Heart left ventricle (tissue), 16 donors: Measurements from ENCODE around the gene ITPK1. TPM values are rescaled to one million over a fixed set of nuclear protein-coding genes. Genes with fewer than 3 reads are reported as not detected.
A peak's percentile ranks its signal among the peaks of the same experiment; 100 is the strongest.

Experiments
- ATAC-seq, 4 donors: fragments of 200-7000 bp; cut with Tn5 transposase; one replicate each; pipeline ENCODE4 v1.9.1; 2020 to 2022; ENCODE audit warnings: moderate library complexity in 4 of 4, mild to moderate bottlenecking in 3 of 4, moderate number of reproducible peaks in 1 of 4
- DNase-seq, 5 donors: peaks; one replicate each; pipeline ENCODE4 v3.0.0-alpha.2; 2020
- H3K27ac ChIP-seq, 12 donors: fragments of 200-600 bp; sonication (generic) in 4 of 12; one replicate each; pipeline versions ENCODE4 v1.5.0 to v1.8.0; 2016 to 2022; ENCODE audit warnings: mild to moderate bottlenecking in 2 of 12
- H3K27me3 ChIP-seq, 9 donors: fragments of 200-600 bp; sonication (generic) in 2 of 9; one replicate each; pipeline versions ENCODE4 v1.5.1 to v1.8.0; 2016 to 2022; ENCODE audit warnings: mild to moderate bottlenecking in 3 of 9
- H3K36me3 ChIP-seq, 9 donors: fragments of 200-600 bp; sonication (generic) in 2 of 9; one replicate each; pipeline versions ENCODE4 v1.5.0 to v1.8.0; 2018 to 2022; ENCODE audit warnings: mild to moderate bottlenecking in 2 of 9
- H3K4me1 ChIP-seq, 12 donors: fragments of 200-600 bp; sonication (generic) in 4 of 12; one replicate each; pipeline versions ENCODE4 v1.5.0 to v1.8.0; 2016 to 2022; ENCODE audit warnings: mild to moderate bottlenecking in 3 of 12
- H3K4me3 ChIP-seq, 12 donors: fragments of 200-600 bp; sonication (generic) in 4 of 12; one replicate each; pipeline versions ENCODE4 v1.5.0 to v1.8.0; 2017 to 2022; ENCODE audit warnings: mild to moderate bottlenecking in 9 of 12, moderate library complexity in 4 of 12
- H3K9me3 ChIP-seq, 12 donors: fragments of 200-600 bp; sonication (generic) in 4 of 12; one replicate each; pipeline versions ENCODE4 v1.5.0 to v1.8.0; 2016 to 2022; ENCODE audit warnings: mild to moderate bottlenecking in 1 of 12
- POLR2A ChIP-seq, 2 donors: fragments of 450-650 bp; IDR thresholded peaks; one replicate each; pipeline ENCODE4 v1.6.1; 2017; ENCODE audit warnings: antibody characterized with exemption in 2 of 2, mild to moderate bottlenecking in 2 of 2, moderate library complexity in 2 of 2
- WGBS, 4 donors: extraction: QIAGEN DNeasy Blood & Tissue Kit in 2 of 4; methylation state at CpG; one replicate each; pipeline versions ENCODE4 v1.1.5 to v1.1.7; 2013 to 2018; 5-methylcytosine and 5-hydroxymethylcytosine counted together
- intact Hi-C, 10 donors: fragments of 100-400 bp; cut with DNase I; formaldehyde crosslinking; loops; one replicate each; pipeline versions ENCODE4 v1.11.1 to v1.14.2; 2022
- polyA plus RNA-seq, 2 donors: library from polyadenylated mRNA; stranded (reverse); fragments of 200-250 nt; gene quantifications; one replicate each; pipeline ENCODE4 v1.2.3, GENCODE V29; 2013
- total RNA-seq, 9 donors: library from RNA; depleted of rRNA in 2 of 9; stranded (reverse); fragments of >200 nt in 2 of 9; fragmentation: NEBNext Ultra II Directional in 3 of 9; extraction: Animal tissue kit (Norgen Biotek cat#: 25700) in 3 of 9; gene quantifications; one replicate each; pipeline versions ENCODE4 v1.1.0 to v1.2.4, GENCODE V29; 2016 to 2023
- TF ChIP-seq, protein P1 (sequence below), 12 donors: fragments of 200-600 bp; sonication (generic) in 4 of 12; IDR thresholded peaks; one replicate each; pipeline versions ENCODE4 v1.5.0 to v1.8.0; 2018 to 2022; ENCODE audit warnings: antibody characterized with exemption in 12 of 12, mild to moderate bottlenecking in 5 of 12
- donor health status: ischemic (EF 13 %, LVEDD 7.1; RV severe dilation, severe dysfunction).
- donor health status: healthy with polysubstance abuse.
- donor health status: DM: no; HTN: yes; CAD: no.
- donor health status: DM: no; HTN: no; CAD: no.
- donor health status: ischemic (EF 25% LVEDD 6.9; RV normal size, moderate dysfunction).
- donor health status: ischemic (EF 25% LVEDD 5.7; RV mildly dilated, moderate dysfunction).
- donor health status: healthy.
- donor health status: DM: yes; HTN: yes; CAD: no.
- donor health status: ischemic (EF 35%, LVEDD 5.7; RV mildly dilated, moderate dysfunction).
- donor health status: nonischemic (EF 11% LVEDD 7.7; RV severe dilation, severe dysfunction).
- donor health status: DM: yes; HTN: yes; CAD: no.
- donor health status: PGD.
- donor health status: ischemic (EF 29% LVEDD 5.4; RV normal size, mild dysfunction).
- donor health status: nonischemic (EF 23%, LVEDD 6.1; RV moderate dilation, normal function).

ITPK1 gene
- total and polyA plus RNA-seq, 11 donors = 44.5 to 158 (median 91.0) TPM

DNA sequence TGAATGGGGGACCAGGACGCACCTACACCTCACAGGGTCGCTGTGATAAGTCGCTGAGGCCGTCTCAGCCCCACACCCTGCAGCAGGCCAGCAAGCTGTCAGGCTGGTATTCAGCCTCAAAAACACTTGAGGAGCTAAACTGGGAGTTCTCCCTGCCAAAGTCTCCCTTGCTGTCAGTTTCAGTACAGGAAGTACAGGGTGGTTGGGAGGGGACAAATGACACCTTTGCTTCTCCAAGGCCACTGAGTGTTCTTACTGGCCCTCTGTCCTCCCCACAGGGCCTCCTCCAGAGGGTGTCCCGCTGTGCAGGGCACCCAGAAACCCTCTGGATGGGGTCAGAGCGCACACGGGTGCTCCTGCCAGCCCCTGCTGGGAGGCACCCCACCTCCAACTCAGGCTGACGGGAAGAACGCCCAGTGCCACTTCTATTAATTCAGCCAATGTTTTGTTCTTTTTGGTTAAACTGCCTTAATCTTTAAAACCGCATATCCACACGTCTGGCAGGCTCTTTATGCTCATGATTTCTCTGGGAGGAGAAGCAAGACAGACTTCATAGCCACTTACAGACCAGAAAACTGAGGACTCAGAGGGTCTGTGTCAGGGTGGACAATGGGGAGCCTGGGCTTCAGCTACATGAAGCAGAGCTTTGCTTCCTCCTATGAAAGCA, 75.9 kb downstream of the ITPK1 start:
- H3K9me3 ChIP-seq = no peaks in the 10 kb centered on the region
- intact Hi-C loops = loop anchor here in 5 of 10 donors (5.0 to 10.0 kb wide), 9 partner anchors 52 to 98 kb away; partner anchors contain the start of gene ITPK1 (in 1 of the 5)
- peaks cover 6 to 94% (median 74%) of the 10 kb centered on the region in 12 donors for H3K4me1 ChIP-seq
- no peak overlapping the region for H3K4me3 ChIP-seq
- ATAC-seq (peak; percentile 45 to 66 (median 54)), DNase-seq (peak in 2 of 5 donors; percentile 66 to 71)
- no peaks in the 10 kb centered on the region for H3K36me3 ChIP-seq
- H3K27me3 ChIP-seq = no peaks in the 10 kb centered on the region
- 46 to 63% (median 49%) methylated on average over 10 to 11 of the region's 11 CpGs for WGBS, 4 donors
- TF ChIP-seq, protein P1, sequence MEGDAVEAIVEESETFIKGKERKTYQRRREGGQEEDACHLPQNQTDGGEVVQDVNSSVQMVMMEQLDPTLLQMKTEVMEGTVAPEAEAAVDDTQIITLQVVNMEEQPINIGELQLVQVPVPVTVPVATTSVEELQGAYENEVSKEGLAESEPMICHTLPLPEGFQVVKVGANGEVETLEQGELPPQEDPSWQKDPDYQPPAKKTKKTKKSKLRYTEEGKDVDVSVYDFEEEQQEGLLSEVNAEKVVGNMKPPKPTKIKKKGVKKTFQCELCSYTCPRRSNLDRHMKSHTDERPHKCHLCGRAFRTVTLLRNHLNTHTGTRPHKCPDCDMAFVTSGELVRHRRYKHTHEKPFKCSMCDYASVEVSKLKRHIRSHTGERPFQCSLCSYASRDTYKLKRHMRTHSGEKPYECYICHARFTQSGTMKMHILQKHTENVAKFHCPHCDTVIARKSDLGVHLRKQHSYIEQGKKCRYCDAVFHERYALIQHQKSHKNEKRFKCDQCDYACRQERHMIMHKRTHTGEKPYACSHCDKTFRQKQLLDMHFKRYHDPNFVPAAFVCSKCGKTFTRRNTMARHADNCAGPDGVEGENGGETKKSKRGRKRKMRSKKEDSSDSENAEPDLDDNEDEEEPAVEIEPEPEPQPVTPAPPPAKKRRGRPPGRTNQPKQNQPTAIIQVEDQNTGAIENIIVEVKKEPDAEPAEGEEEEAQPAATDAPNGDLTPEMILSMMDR (IDR thresholded peaks at IDR 0.05) = no peak
- TF ChIP-seq POLR2A (IDR thresholded peaks at IDR 0.05) = no peak
- peak overlapping the region; percentile 79 to 96 (median 88) for H3K27ac ChIP-seq

DNA sequence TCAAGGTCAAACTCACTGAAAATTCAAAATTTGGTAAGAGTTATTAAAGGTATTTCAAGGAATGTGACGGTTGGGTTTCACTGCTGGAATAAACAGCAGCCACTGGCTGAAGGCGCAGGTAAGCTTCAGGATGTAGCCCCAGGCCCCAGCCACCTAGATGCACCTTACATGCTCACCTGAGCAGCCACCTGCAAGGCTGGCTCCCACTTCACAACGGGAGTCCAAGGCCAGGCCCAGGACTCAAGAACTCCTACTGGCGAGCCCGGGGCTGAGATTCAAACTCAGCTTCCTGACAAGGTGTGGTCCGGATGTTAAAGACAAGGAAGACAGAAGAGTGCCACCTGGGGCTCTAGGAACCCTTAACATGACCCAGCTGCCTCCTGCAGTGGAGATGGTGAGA, 78.4 kb downstream of the ITPK1 start:
- Histone ChIP-seq H3K27ac (peak overlapping the region in 11 of 12 donors; percentile 55 to 90 (median 72)), H3K27me3 (no peaks in the 10 kb centered on the region), H3K9me3 (no peaks in the 10 kb centered on the region), H3K36me3 (no peaks in the 10 kb centered on the region), H3K4me1 (peaks cover 9 to 94% (median 70%) of the 10 kb centered on the region in 12 donors), H3K4me3 (no peak overlapping the region)
- ATAC-seq = no peak
- intact Hi-C loops = loop anchor here in 3 of 10 donors (5.0 to 10.0 kb wide), 4 partner anchors 65 to 100 kb away; partner anchors contain the start of gene ITPK1 (in 1 of the 3)
- no peak for DNase-seq
- no peak for TF ChIP-seq POLR2A (IDR thresholded peaks at IDR 0.05)
- TF ChIP-seq, protein P1 (IDR thresholded peaks at IDR 0.05) = no peak
- WGBS, 4 donors = 73 to 81% (median 76%) methylated on average over 6 of the region's 6 CpGs

DNA sequence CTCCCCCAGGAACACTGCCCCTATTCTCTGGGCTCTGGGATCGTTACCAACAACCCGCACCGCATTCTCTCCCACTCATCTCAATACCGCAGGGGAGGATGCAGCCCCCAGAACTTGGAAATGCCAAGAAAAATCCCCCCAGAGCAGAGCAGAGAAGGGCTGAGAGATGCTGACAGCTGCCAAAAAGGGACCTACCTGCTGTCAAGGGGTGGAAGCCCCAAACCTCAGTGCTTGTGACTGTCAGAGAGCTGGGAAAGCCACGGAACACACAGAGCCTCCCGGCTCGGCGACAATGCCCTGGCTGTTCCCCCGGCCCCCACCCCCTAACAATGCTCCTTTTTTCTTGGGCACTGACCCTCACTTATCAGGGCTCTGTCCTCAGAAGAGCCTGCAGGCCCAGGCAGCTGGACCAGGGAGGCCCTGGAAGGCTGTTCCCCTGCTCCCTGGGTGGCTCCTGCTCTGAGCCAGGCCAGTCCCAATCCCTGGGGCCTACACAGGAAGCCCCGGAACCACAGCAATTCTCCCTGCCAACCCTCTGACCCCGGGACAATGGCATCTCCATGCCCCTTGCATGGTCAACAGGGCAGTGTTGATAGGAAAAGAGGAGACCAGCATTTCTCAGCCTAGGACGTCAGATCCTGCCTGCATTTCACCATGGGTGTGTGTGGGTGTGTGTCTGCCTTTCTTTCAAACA, 78.9 kb downstream of the ITPK1 start:
- Histone ChIP-seq H3K4me1 (peaks cover 14 to 94% (median 73%) of the 10 kb centered on the region in 12 donors), H3K36me3 (no peaks in the 10 kb centered on the region), H3K27ac (peak overlapping the region; percentile 8 to 90 (median 70)), H3K4me3 (no peak overlapping the region), H3K9me3 (no peaks in the 10 kb centered on the region), H3K27me3 (no peaks in the 10 kb centered on the region)
- TF ChIP-seq, protein P1 (IDR thresholded peaks at IDR 0.05) = no peak
- no peak for TF ChIP-seq POLR2A (IDR thresholded peaks at IDR 0.05)
- intact Hi-C loops = loop anchor here in 3 of 10 donors (5.0 to 10.0 kb wide), 4 partner anchors 64 to 101 kb away; partner anchors contain the start of gene ITPK1 (in 1 of the 3)
- 63 to 69% (median 64%) methylated on average over 11 to 12 of the region's 12 CpGs for WGBS, 4 donors
- DNase-seq (no peak), ATAC-seq (peak in 1 of 4 donors; percentile 4)
